Thyroid gland (tissue), 4 donors: ENCODE data around the gene PLIN5.

ENCODE experiments used
- CTCF ChIP-seq, 6 experiments: fragments of 200-600 bp in 3 of 6; fragments of 450-650 bp in 3 of 6; sonication (generic) in 3 of 6; IDR thresholded peaks; one replicate each; pipeline ENCODE4 v1.5.1; 2016 to 2019; ENCODE audit warnings: antibody characterized with exemption in 6 of 6, mild to moderate bottlenecking in 2 of 6, inconsistent platforms in 1 of 6, moderate library complexity in 1 of 6
- POLR2A ChIP-seq, 2 donors: fragments of 450-650 bp; IDR thresholded peaks; one replicate each; pipeline ENCODE4 v1.6.1; 2017; ENCODE audit warnings: antibody characterized with exemption in 2 of 2, mild to moderate bottlenecking in 2 of 2, moderate library complexity in 1 of 2

GRCh38 chr19:4539169-4539692 is 4.2 kb upstream of the PLIN5 start:
- TF ChIP-seq CTCF (IDR thresholded peaks at IDR 0.05), result no peak
- no peak for TF ChIP-seq POLR2A (IDR thresholded peaks at IDR 0.05)
